ENCODE measurements around the gene PARL. TPM values are rescaled to one million over a fixed set of nuclear protein-coding genes. Genes with fewer than 3 reads are reported as not detected.

Gene PARL
- total and polyA plus RNA-seq, 2 donors (not counting 3 experiments of a cell fraction or from before 2014, with no cell fraction given) = 38.8 to 48.1 TPM

- TF ChIP-seq JUN (IDR thresholded peaks at IDR 0.05; ENCODE audit: borderline replicate concordance, insufficient read depth, insufficient read length, low read depth) (peak; percentile 77), GATA2 (IDR thresholded peaks at IDR 0.05; ENCODE audit: insufficient read depth, insufficient read length, low read depth, low read length) (no peak), EZH2 (IDR thresholded peaks at IDR 0.05; ENCODE audit: borderline replicate concordance, low read depth, low read length, severe bottlenecking) (no peak), POLR2AphosphoS5 (IDR thresholded peaks at IDR 0.05; ENCODE audit: insufficient read depth, low read depth, low read length) (no peak), CTCF (IDR thresholded peaks at IDR 0.05; ENCODE audit: extremely low read depth in 1 of 2, insufficient read depth in 1 of 2, low read depth in 1 of 2, low read length in 2 of 2) (no peak), MYC (IDR thresholded peaks at IDR 0.05; ENCODE audit: low read depth, low read length) (no peak), POLR2A (IDR thresholded peaks at IDR 0.05; ENCODE audit: low read depth, low read length) (no peak), FOS (IDR thresholded peaks at IDR 0.05; ENCODE audit: borderline replicate concordance, insufficient read depth, low read length) (peak; percentile 58), MAX (IDR thresholded peaks at IDR 0.05; ENCODE audit: insufficient read depth, insufficient read length) (no peak)
- H3K9me3 ChIP-seq (replicated peaks; ENCODE audit: control insufficient read depth, insufficient read depth, low read length) = no peaks in the 10 kb centered on the region
- ChIA-PET CTCF (interaction anchor here (1.0 to 1.5 kb wide), 2 partner anchors 19 to 40 kb away, joined by 3 to 8 read pairs; partner anchors contain the start of gene PARL), POLR2A (interaction anchor here (0.5 kb wide), 1 partner anchor 47 kb away, joined by 3 read pairs; no protein-coding TSS in a partner anchor)
- FAIRE-seq (peak; percentile 78), DNase-seq (ENCODE audit: low read depth, low spot score) (peak; percentile 75)
- H3K9me1 ChIP-seq (replicated peaks; ENCODE audit: control insufficient read depth, extremely low read depth, insufficient read depth, low read length) = no peaks in the 10 kb centered on the region
- no TSS peak for BruUV-seq (replicated peaks)
- H3K4me2 ChIP-seq (ENCODE audit: insufficient read depth, low read length) = no peak overlapping the region
- no peaks in the 10 kb centered on the region for H3K79me2 ChIP-seq (ENCODE audit: control insufficient read depth, insufficient read depth, low read length)
- dilution Hi-C loops (cut with MboI; ENCODE audit: extremely low pct_ligation_motif_present, low sequenced_read_pairs) (no loop called here), intact Hi-C loops (cut with micrococcal nuclease) (no loop called here)
- peak overlapping the region; percentile 29 for H3K27ac ChIP-seq (ENCODE audit: insufficient read depth, low read depth, low read length)
- H4K20me1 ChIP-seq (replicated peaks; ENCODE audit: control insufficient read depth, extremely low read depth, insufficient read depth, low read length) = no peaks in the 10 kb centered on the region
- H3K36me3 ChIP-seq (ENCODE audit: control insufficient read depth in 2 of 2, extremely low read depth in 1 of 2, insufficient read depth in 2 of 2, low read length in 2 of 2) = peaks cover 6 to 16% of the 10 kb centered on the region in 2 experiments
- peaks cover 14% of the 10 kb centered on the region for H3K4me1 ChIP-seq (ENCODE audit: control insufficient read depth, extremely low read depth, insufficient read depth, low read length)
- H2AFZ ChIP-seq (ENCODE audit: low read depth, low read length) = no peak overlapping the region
- H3K4me3 ChIP-seq (replicated peaks in 1 of 3; ENCODE audit: insufficient read depth in 1 of 3, low read depth in 1 of 3, low read length in 3 of 3) = no peak overlapping the region
- no peaks in the 10 kb centered on the region for H3K27me3 ChIP-seq (ENCODE audit: control insufficient read depth in 2 of 2, insufficient read depth in 2 of 2, low read length in 2 of 2)
- no peak overlapping the region for H3K9ac ChIP-seq (replicated peaks; ENCODE audit: extremely low read depth, insufficient read depth, low read length)
Observed at GRCh38 chr3:183844606-183845005, 40.1 kb downstream of the PARL start.

Data from endothelial cell of umbilical vein (primary cell).